ENCODE results near the gene MAN1A1.

GRCh38 chr6:119184008-119184648, 165.4 kb downstream of the MAN1A1 start:
- TF ChIP-seq, protein P1, sequence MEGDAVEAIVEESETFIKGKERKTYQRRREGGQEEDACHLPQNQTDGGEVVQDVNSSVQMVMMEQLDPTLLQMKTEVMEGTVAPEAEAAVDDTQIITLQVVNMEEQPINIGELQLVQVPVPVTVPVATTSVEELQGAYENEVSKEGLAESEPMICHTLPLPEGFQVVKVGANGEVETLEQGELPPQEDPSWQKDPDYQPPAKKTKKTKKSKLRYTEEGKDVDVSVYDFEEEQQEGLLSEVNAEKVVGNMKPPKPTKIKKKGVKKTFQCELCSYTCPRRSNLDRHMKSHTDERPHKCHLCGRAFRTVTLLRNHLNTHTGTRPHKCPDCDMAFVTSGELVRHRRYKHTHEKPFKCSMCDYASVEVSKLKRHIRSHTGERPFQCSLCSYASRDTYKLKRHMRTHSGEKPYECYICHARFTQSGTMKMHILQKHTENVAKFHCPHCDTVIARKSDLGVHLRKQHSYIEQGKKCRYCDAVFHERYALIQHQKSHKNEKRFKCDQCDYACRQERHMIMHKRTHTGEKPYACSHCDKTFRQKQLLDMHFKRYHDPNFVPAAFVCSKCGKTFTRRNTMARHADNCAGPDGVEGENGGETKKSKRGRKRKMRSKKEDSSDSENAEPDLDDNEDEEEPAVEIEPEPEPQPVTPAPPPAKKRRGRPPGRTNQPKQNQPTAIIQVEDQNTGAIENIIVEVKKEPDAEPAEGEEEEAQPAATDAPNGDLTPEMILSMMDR (optimal IDR thresholded peaks at IDR 0.05 in 1 of 3, IDR thresholded peaks at IDR 0.05 in 1 of 3, conservative IDR thresholded peaks at IDR 0.05 in 1 of 3; ENCODE audit: extremely low read depth in 1 of 3, insufficient read depth in 2 of 3, low read length in 3 of 3), result no peak
- no peak for TF ChIP-seq EZH2 (IDR thresholded peaks at IDR 0.05; ENCODE audit: low read length)

Data from keratinocyte (primary cell).